Smooth muscle cell of the brain vasculature (primary cell): ENCODE results near the gene ST3GAL2.
"Not testable (repeated sequence)": the region's sequence is repeated elsewhere in the genome, so short reads cannot be mapped to it uniquely, and the experiment has no call there.

Experiments
- DNase-seq: peaks from one replicate; pipeline ENCODE4 v3.0.0-alpha.2; 2012; ENCODE audit warnings: low read depth, low spot score

ST3GAL2 gene

DNA sequence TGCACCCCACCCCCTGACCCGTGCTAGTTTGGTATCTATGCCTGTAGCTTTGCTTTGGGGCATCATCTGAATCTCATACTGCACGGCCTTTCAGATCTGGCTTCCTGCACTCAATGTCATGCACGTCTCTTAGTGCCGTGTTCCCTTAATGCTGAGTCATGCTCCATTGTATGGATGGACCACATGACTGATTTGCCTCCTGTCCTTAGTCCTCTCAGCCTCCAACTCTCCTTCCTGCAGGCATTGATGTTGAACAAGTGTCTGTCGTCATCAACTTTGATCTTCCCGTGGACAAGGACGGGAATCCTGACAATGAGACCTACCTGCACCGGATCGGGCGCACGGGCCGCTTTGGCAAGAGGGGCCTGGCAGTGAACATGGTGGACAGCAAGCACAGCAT lies 106.2 kb downstream of the ST3GAL2 start:
- DNase-seq = not testable (repeated sequence)

DNA sequence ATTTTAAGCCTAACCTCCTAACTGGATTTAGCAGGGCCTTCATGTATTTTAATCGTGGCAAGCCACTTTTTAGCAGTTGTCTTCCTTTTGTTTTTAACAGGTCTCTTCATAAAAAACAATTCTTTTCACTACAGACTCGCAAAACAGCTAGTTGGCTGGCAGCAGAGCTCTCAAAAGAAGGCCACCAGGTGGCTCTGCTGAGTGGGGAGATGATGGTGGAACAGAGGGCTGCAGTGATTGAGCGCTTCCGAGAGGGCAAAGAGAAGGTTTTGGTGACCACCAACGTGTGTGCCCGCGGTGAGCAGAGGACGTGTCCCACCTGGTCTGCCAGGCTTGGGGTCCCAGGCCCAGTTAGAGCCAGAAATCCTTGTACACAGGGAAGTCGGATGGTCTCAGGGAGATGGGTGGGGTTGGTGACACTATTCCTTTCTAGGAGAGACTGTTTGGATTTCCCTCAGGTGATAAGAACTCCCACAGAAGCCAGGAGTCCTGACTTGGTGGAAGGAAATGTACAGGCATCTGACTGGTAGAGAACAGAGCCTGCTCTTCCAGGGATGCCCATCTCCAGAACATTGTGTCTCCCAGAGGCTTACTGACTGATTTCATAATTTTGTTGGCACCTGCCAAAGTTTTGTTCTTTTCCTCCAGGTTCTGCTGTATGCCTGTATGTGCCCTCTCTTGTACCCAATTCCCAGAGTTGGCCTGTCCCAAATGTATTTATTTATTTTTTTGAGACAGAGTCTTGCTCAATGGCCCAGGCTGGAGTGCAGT lies 107.1 kb downstream of the ST3GAL2 start:
- DNase-seq = no peak

DNA sequence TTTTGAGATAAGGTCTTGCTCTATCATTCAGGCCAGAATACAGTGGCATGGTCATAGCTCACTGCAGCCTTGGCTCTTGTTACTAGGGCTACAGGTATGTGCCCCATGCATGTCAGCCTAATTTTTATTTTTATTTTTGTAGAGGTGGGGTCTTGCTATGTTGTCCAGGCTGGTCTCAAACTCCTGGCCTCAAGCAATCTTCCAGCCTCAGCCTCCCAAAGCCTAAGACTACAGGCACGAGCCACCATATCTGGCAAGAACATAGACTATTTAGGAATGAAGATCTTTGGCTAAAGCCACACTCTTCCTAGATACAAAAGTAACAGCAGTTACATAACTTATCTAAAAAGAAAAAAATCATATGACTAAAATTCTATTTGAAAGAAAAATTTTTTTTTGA lies 107.8 kb downstream of the ST3GAL2 start:
- no peak for DNase-seq
